ENCODE measurements around the gene CDC5L.

Gene CDC5L

DNA sequence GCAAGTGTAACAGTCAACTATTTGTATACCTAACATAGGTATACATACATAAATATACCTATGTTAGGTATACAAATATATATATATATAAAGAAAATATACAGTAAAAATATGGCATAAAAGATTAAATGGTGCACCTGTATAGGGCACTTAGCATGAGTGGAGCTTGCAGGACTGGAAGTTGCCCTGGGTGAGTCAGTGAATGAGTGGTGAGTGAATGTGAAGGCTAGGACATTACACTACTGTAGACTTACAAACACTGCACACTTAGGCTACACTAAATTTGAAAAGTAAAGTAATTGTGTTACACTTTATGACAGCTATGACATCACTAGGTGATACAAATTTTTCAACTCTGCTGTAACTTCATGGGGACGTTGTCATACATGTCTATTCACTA is 65.6 kb downstream of the CDC5L start:
- TF ChIP-seq, protein P1, sequence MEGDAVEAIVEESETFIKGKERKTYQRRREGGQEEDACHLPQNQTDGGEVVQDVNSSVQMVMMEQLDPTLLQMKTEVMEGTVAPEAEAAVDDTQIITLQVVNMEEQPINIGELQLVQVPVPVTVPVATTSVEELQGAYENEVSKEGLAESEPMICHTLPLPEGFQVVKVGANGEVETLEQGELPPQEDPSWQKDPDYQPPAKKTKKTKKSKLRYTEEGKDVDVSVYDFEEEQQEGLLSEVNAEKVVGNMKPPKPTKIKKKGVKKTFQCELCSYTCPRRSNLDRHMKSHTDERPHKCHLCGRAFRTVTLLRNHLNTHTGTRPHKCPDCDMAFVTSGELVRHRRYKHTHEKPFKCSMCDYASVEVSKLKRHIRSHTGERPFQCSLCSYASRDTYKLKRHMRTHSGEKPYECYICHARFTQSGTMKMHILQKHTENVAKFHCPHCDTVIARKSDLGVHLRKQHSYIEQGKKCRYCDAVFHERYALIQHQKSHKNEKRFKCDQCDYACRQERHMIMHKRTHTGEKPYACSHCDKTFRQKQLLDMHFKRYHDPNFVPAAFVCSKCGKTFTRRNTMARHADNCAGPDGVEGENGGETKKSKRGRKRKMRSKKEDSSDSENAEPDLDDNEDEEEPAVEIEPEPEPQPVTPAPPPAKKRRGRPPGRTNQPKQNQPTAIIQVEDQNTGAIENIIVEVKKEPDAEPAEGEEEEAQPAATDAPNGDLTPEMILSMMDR (IDR thresholded peaks at IDR 0.05; ENCODE audit: low read depth, low read length) = no peak
- H3K9me3 ChIP-seq (ENCODE audit: severe bottlenecking) = no peaks in the 10 kb centered on the region
- no peak overlapping the region for H3K27ac ChIP-seq
- H3K4me3 ChIP-seq (ENCODE audit: low read depth, low read length) = no peak overlapping the region
- peaks cover 23% of the 10 kb centered on the region for H3K36me3 ChIP-seq
- H3K27me3 ChIP-seq (ENCODE audit: insufficient read depth, low read depth, severe bottlenecking) = no peaks in the 10 kb centered on the region
- DNase-seq = no peak

DNA sequence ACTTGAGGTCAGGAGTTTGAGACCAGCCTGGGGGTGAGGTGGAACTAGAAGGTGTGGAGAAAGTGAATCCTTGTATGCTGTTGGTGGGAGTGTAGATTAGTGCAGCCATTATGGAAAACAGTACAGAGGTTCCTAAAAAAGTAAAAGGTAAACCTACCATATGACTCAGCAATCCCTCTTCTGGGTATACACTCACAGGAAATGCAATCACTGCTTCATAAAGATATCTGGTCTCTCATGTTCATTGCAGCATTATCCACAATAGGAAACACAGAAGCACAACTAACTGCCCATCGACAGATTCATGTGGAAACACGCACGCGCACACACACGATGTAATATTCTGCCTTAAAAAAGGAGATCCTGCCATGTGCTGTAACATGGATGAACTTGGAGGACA is 66.7 kb downstream of the CDC5L start:
- peaks cover 16% of the 10 kb centered on the region for H3K36me3 ChIP-seq
- H3K4me3 ChIP-seq (ENCODE audit: low read depth, low read length) = no peak overlapping the region
- no peak overlapping the region for H3K27ac ChIP-seq
- H3K27me3 ChIP-seq (ENCODE audit: insufficient read depth, low read depth, severe bottlenecking) = no peaks in the 10 kb centered on the region
- TF ChIP-seq, protein P1 (IDR thresholded peaks at IDR 0.05; ENCODE audit: low read depth, low read length) = no peak
- H3K9me3 ChIP-seq (ENCODE audit: severe bottlenecking) = no peaks in the 10 kb centered on the region
- no peak for DNase-seq

DNA sequence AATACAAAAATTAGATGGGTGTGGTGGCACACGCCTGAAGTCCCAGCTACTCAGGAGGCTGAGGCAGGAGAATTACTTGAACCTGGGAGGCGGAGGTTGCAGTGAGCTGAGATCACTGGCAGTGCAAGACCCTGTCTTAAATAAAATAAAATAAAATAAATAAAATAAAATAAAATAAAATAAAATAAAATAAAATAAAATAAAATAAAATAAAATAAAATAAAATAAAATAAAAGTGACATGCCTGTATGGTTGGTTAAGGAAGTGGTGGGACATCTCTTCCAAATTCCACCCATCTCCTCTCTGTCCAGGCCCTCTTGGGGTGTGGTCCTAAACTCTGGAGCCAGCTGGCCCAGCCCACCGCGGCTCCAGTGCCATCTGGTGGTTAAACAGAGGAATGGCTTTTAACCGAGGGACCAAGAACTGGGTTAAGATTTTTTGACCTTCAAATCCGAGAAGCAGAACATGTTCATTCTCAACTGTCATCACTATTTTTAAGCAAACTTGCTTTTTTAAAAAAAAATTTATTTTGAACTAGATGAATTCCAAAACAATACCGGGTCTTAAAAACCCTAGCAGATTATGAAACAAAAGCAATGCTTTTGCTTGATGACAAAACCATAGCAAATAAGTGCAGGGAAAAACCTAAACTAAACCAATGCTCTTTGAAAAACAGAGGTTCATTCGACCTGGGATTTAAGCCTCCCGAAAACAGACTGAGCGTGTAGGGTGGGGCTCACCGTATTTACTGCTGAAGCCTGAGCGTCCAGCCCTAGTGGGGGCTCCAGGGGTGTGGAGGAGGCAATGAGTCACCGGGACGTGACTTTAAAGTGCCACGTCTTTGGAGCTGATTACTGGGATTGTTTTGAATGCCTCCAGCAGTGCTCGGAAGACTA is 68.8 kb downstream of the CDC5L start:
- TF ChIP-seq, protein P1 (IDR thresholded peaks at IDR 0.05; ENCODE audit: low read depth, low read length) = peak; percentile 86
- H3K9me3 ChIP-seq (ENCODE audit: severe bottlenecking) = no peaks in the 10 kb centered on the region
- H3K27ac ChIP-seq = no peak overlapping the region
- no peak overlapping the region for H3K4me3 ChIP-seq (ENCODE audit: low read depth, low read length)
- peak; percentile 61 for DNase-seq
- no peaks in the 10 kb centered on the region for H3K27me3 ChIP-seq (ENCODE audit: insufficient read depth, low read depth, severe bottlenecking)
- H3K36me3 ChIP-seq = peaks cover 15% of the 10 kb centered on the region

DNA sequence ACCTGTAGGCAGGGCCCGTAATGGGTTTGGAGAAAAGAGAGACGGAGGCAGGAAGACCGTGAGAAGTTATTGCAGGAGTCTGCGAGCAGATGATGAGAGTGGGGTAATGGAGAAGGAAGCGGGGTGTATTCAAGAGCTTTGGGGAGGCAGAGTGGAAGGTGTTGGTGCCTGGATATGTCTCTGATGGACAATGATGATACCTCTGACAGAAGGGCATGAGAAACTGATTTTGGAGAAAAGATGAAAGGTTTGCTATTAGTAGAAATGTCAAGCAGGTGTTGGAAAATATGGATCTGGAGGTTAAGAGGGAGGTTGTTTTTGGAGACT is 69.4 kb downstream of the CDC5L start:
- Histone ChIP-seq H3K9me3 (ENCODE audit: severe bottlenecking) (no peaks in the 10 kb centered on the region), H3K27ac (no peak overlapping the region), H3K27me3 (ENCODE audit: insufficient read depth, low read depth, severe bottlenecking) (no peaks in the 10 kb centered on the region), H3K36me3 (peaks cover 10% of the 10 kb centered on the region), H3K4me3 (ENCODE audit: low read depth, low read length) (no peak overlapping the region)
- DNase-seq = no peak
- TF ChIP-seq, protein P1 (IDR thresholded peaks at IDR 0.05; ENCODE audit: low read depth, low read length) = no peak

DNA sequence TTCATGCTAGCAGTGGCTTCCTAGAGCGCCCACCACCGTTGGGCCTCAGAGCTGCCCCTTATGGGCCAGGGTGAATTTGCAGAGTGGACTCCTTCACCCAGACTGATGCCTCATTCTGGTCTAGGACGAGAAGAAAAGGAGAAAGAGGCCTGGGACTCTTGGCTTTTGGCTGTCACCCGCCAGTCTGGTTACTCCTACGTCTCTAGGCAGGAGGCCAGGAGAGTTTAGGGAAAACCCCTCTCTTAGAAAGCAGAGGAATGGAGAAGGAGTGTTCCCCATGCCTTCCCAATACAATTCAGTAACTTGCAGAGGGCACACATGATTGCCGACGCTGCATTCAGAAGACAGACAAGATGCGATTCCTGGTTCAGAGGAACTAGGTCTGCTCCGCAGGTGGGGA is 70.1 kb downstream of the CDC5L start:
- H3K9me3 ChIP-seq (ENCODE audit: severe bottlenecking) = no peaks in the 10 kb centered on the region
- TF ChIP-seq, protein P1 (IDR thresholded peaks at IDR 0.05; ENCODE audit: low read depth, low read length) = no peak
- H3K27me3 ChIP-seq (ENCODE audit: insufficient read depth, low read depth, severe bottlenecking) = no peaks in the 10 kb centered on the region
- DNase-seq = no peak
- H3K36me3 ChIP-seq = peaks cover 4% of the 10 kb centered on the region; the same call in 1 of the 2 replicates
- H3K27ac ChIP-seq = no peak overlapping the region
- H3K4me3 ChIP-seq (ENCODE audit: low read depth, low read length) = no peak overlapping the region

DNA sequence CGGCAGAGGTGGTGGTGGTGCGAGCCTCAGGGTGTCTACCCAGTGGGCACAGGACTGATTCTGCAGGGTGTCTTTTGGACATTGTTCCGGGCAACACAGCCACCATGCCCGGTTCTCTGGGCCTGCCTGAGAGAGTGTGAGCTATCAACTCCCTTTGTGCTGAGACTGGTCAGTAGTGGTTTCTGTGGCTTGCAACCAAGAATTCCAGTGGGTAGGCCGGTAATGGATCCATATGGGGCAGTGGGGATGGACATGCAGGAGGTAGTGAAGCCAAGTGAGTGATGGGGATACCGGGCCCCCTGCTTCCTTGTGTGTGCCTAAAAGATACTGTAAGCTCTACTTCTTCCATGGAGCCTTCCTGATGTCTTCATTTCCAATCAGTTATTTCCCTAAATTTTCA is 71.0 kb downstream of the CDC5L start:
- Histone ChIP-seq H3K9me3 (ENCODE audit: severe bottlenecking) (no peaks in the 10 kb centered on the region), H3K4me3 (ENCODE audit: low read depth, low read length) (no peak overlapping the region), H3K27me3 (ENCODE audit: insufficient read depth, low read depth, severe bottlenecking) (no peaks in the 10 kb centered on the region), H3K36me3 (no peaks in the 10 kb centered on the region), H3K27ac (no peak overlapping the region)
- DNase-seq = no peak
- TF ChIP-seq, protein P1 (IDR thresholded peaks at IDR 0.05; ENCODE audit: low read depth, low read length) = no peak
